NOMO-1 treated with dmso at 0.1 percent for 144 hours (cell line): ENCODE results near the gene ECHDC3.

Experiments
- DNase-seq: peaks from one replicate; lab custom pipeline; 2025; ENCODE audit not compliant: unreplicated experiment; lab: John Stamatoyannopoulos, UW

ECHDC3 gene

GRCh38 chr10:11810313-11810766, 68.2 kb downstream of the ECHDC3 start:
- DNase-seq, result no peak

- DNase-seq, result no peak
Measured at GRCh38 chr10:11810973-11811372, 68.8 kb downstream of the ECHDC3 start.

- no peak for DNase-seq
Measured at GRCh38 chr10:11813177-11813576, 71.0 kb downstream of the ECHDC3 start.
